Gastrocnemius medialis (tissue), 4 donors: ENCODE measurements around the gene CYTH3. TPM values are rescaled to one million over a fixed set of nuclear protein-coding genes. Genes with fewer than 3 reads are reported as not detected.

ENCODE experiments used
- ATAC-seq, 2 donors: fragments of 150-250 bp; one replicate each; pipeline ENCODE4 v1.9.1; 2016
- DNase-seq, 2 donors: peaks; one replicate each; pipeline ENCODE4 v3.0.0-alpha.2; 2019
- H3K27ac ChIP-seq, 4 donors: fragments of 200-600 bp; sonication (generic); 1 replicate in 1 of 4; 2 replicates in 3 of 4; pipeline ENCODE4 v1.5.1; 2016 to 2018; ENCODE audit warnings: mild to moderate bottlenecking in 2 of 4, moderate library complexity in 1 of 4
- H3K27me3 ChIP-seq, 3 donors: fragments of 200-600 bp; sonication (generic) in 2 of 3; 1 replicate in 1 of 3; 2 replicates in 2 of 3; pipeline versions ENCODE4 v1.5.1 to v1.6.0; 2016 to 2019; ENCODE audit warnings: mild to moderate bottlenecking in 1 of 3, moderate library complexity in 1 of 3
- H3K36me3 ChIP-seq, 2 donors: fragments of 200-600 bp; sonication (generic) in 1 of 2; one replicate each; pipeline ENCODE4 v1.5.1; 2017 to 2018
- H3K4me1 ChIP-seq, 2 donors: fragments of 200-600 bp; sonication (generic) in 1 of 2; one replicate each; pipeline ENCODE4 v1.5.1; 2016 to 2017; ENCODE audit warnings: mild to moderate bottlenecking in 2 of 2
- H3K4me3 ChIP-seq, 4 donors: fragments of 200-600 bp; sonication (generic) in 3 of 4; 1 replicate in 1 of 4; 2 replicates in 3 of 4; pipeline ENCODE4 v1.5.1; 2016 to 2019; ENCODE audit warnings: mild to moderate bottlenecking in 2 of 4
- H3K9me3 ChIP-seq, 3 donors: fragments of 200-600 bp; sonication (generic) in 2 of 3; 1 replicate in 1 of 3; 2 replicates in 2 of 3; pipeline ENCODE4 v1.5.1; 2016 to 2019
- CTCF ChIP-seq, 5 experiments: fragments of 450-650 bp in 3 of 5; fragments of 200-600 bp in 2 of 5; sonication (generic) in 2 of 5; IDR thresholded peaks in 4 of 5; conservative IDR thresholded peaks in 1 of 5; 1 replicate in 4 of 5; 2 replicates in 1 of 5; pipeline ENCODE4 v1.5.1; 2016 to 2019; ENCODE audit warnings: antibody characterized with exemption in 5 of 5, mild to moderate bottlenecking in 3 of 5, moderate library complexity in 3 of 5
- POLR2A ChIP-seq, 2 donors: fragments of 450-650 bp; IDR thresholded peaks; one replicate each; pipeline ENCODE4 v1.6.1; 2017; ENCODE audit warnings: antibody characterized with exemption in 2 of 2, mild to moderate bottlenecking in 2 of 2, moderate library complexity in 2 of 2
- in situ Hi-C, 4 donors: fragments of 200-750 bp; cut with MboI; loops; one replicate each; pipeline versions ENCODE4 v1.15.0 to v1.8.0; 2017; ENCODE audit warnings: low sequenced_read_pairs in 4 of 4
- intact Hi-C: fragments of 100-400 bp; cut with DNase I; formaldehyde crosslinking; loops from one replicate; pipeline ENCODE4 v1.15.1; 2023; ENCODE audit warnings: low total_unique reads
- total RNA-seq, 4 donors: library from RNA; depleted of rRNA; stranded (reverse); fragments of >200 nt; gene quantifications; one replicate each; pipeline versions ENCODE4 v1.1.0 to v1.2.3, GENCODE V29; 2016

The CYTH3 gene
- total RNA-seq, 4 donors from 2014 or later, result 14.3 to 20.2 (median 16.7) TPM

GRCh38 chr7:6142871-6143380 is 129.5 kb downstream of the CYTH3 start:
- in situ Hi-C loops, result no loop called here
- no peak for TF ChIP-seq CTCF (IDR thresholded peaks at IDR 0.05 in 4 of 5, conservative IDR thresholded peaks at IDR 0.05 in 1 of 5)
- TF ChIP-seq POLR2A (IDR thresholded peaks at IDR 0.05), result no peak

DNA sequence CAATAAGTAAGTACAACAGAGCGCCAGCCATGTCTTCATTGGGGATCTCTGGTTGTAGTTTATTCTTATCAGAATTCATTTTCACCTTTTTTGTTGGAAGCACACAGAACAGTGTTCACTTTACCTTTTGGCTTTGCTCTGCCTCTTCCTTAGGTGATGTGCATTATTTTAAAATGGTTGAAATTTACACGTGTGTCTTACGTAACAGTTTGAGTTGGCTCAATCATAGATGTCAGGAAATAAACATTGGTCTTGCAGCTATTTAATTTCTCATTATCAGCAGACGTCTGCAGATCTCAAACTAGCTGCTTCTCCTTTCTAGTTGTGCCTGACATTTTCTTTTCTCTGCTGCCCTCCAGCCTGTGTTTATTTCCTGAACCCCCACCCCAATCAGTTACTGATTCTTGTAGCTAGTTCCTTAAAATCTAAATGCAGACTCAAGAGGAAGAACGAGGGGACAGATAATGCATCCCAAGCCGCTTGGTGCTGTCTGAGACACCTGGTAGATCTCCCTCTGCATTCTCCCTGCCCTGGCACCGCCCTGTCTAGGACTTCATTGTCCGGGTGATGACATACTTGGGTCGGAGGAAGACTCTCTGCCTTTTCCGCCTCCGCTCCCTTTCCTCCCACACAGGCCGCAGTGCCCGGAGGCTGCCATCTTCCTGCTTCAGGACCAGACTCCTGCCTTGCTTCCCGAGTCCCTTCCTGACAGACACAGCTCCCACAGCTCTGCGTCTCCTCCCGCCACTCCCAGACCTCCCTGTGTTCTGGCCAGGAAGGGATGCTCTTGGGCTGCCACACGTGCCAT is 133.0 kb downstream of the CYTH3 start:
- DNase-seq, result no peak
- no peaks in the 10 kb centered on the region for H3K4me1 ChIP-seq
- TF ChIP-seq CTCF (IDR thresholded peaks at IDR 0.05 in 4 of 5, conservative IDR thresholded peaks at IDR 0.05 in 1 of 5) (no peak), POLR2A (IDR thresholded peaks at IDR 0.05) (no peak)
- no peak for ATAC-seq
- no peaks in the 10 kb centered on the region for H3K27me3 ChIP-seq
- in situ Hi-C loops, result no loop called here
- no peaks in the 10 kb centered on the region for H3K9me3 ChIP-seq
- no peak overlapping the region for H3K27ac ChIP-seq
- intact Hi-C loops, result no loop called here
- peaks cover 0 to 61% of the 10 kb centered on the region in 2 donors for H3K36me3 ChIP-seq
- H3K4me3 ChIP-seq, result no peak overlapping the region

More at GRCh38 chr7:6142871-6143380, 129.5 kb downstream of the CYTH3 start:
- no peak overlapping the region for H3K4me3 ChIP-seq
- no peaks in the 10 kb centered on the region for H3K27me3 ChIP-seq
- DNase-seq (no peak), ATAC-seq (no peak)
- H3K36me3 ChIP-seq, result peaks cover 0 to 80% of the 10 kb centered on the region in 2 donors
- intact Hi-C loops, result no loop called here
- H3K9me3 ChIP-seq, result no peaks in the 10 kb centered on the region
- no peaks in the 10 kb centered on the region for H3K4me1 ChIP-seq
- no peak overlapping the region for H3K27ac ChIP-seq

DNA sequence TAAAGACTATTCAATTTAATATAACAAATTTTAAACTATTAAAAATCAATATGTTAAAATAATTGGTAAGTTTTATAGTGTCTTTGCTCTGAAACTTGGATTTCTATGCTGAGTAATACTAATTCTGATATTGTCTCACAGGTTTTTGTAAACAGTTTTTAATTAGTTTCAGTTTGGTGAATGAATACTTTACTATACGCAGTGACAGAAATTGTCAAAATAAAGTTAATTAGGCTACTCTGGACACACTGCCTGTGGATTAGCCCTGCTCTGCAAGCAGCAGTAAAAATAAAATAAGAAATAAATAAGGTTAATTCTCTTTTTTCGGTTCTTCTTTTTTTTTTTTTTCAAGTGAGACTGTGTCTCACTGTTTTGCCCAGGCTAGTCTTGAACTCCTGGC is 135.9 kb downstream of the CYTH3 start:
- Histone ChIP-seq H3K4me1 (no peaks in the 10 kb centered on the region), H3K36me3 (peaks cover 0 to 49% of the 10 kb centered on the region in 2 donors), H3K27me3 (no peaks in the 10 kb centered on the region), H3K9me3 (no peaks in the 10 kb centered on the region), H3K27ac (no peak overlapping the region), H3K4me3 (no peak overlapping the region)
- DNase-seq (no peak), ATAC-seq (no peak)
- in situ Hi-C loops (no loop called here), intact Hi-C loops (no loop called here)
- TF ChIP-seq CTCF (IDR thresholded peaks at IDR 0.05 in 4 of 5, conservative IDR thresholded peaks at IDR 0.05 in 1 of 5) (no peak), POLR2A (IDR thresholded peaks at IDR 0.05) (no peak)

DNA sequence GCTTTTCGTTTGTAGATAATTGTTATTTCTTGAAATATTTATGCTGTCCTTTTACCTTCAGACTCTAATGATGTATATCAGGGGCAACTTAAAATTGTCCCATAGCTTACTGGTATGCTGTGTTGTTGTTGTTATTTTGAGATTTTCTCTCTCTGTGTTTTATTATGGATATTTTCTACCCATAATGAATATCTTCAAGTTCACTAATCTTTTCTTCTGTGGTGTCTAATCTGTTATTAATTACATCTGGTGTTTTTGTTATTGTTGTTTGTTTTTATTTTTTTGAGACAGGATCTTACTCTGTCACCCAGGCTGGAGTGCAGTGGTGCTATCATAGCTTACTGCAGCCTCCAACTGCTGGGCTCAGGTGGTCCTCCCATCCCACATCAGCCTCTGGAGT is 139.2 kb downstream of the CYTH3 start:
- in situ Hi-C loops (no loop called here), intact Hi-C loops (no loop called here)
- H3K4me3 ChIP-seq, result no peak overlapping the region
- peaks cover 0 to 32% of the 10 kb centered on the region in 2 donors for H3K36me3 ChIP-seq
- H3K9me3 ChIP-seq, result no peaks in the 10 kb centered on the region
- no peak for TF ChIP-seq CTCF (IDR thresholded peaks at IDR 0.05 in 4 of 5, conservative IDR thresholded peaks at IDR 0.05 in 1 of 5)
- TF ChIP-seq POLR2A (IDR thresholded peaks at IDR 0.05), result no peak
- H3K4me1 ChIP-seq, result no peaks in the 10 kb centered on the region
- H3K27ac ChIP-seq, result no peak overlapping the region
- no peaks in the 10 kb centered on the region for H3K27me3 ChIP-seq
- DNase-seq (no peak), ATAC-seq (no peak)
